Mesenteric fat pad (tissue), 1 donor: Measurements from ENCODE around the gene ERGIC2. TPM values are rescaled to one million over a fixed set of nuclear protein-coding genes. Genes with fewer than 3 reads are reported as not detected.

Experiments used
- DNase-seq: peaks from one replicate; pipeline ENCODE4 v3.0.0-alpha.2; 2020; ENCODE audit warnings: low spot score
- total RNA-seq: library from RNA; stranded (reverse); fragmentation: NEBNext Ultra II Directional; extraction: Animal tissue kit (Norgen Biotek cat#: 25700); gene quantifications from one replicate; pipeline ENCODE4 v1.2.1, GENCODE V29; 2021
- donor health status: DM: yes; HTN: yes; CAD: no.

Gene ERGIC2
- total RNA-seq, 1 donor from 2014 or later: 94.4 TPM

- DNase-seq: no peak
Observed at GRCh38 chr12:29376118-29376517, 4.9 kb downstream of the ERGIC2 start.

GRCh38 chr12:29374913-29375312, 6.1 kb downstream of the ERGIC2 start:
- no peak for DNase-seq

GRCh38 chr12:29374012-29374411, 7.0 kb downstream of the ERGIC2 start:
- DNase-seq: no peak

GRCh38 chr12:29365091-29365490, 15.9 kb downstream of the ERGIC2 start:
- DNase-seq: no peak

GRCh38 chr12:29354954-29355353, 26.0 kb downstream of the ERGIC2 start:
- no peak for DNase-seq

- no peak for DNase-seq
Observed at GRCh38 chr12:29350080-29350479, 30.9 kb downstream of the ERGIC2 start.

- no peak for DNase-seq
Observed at GRCh38 chr12:29346769-29347421, 34.1 kb downstream of the ERGIC2 start.

- no peak for DNase-seq
Observed at GRCh38 chr12:29343022-29343799, 37.8 kb downstream of the ERGIC2 start.

GRCh38 chr12:29337325-29337724, 43.6 kb downstream of the ERGIC2 start:
- no peak for DNase-seq

- no peak for DNase-seq
Observed at GRCh38 chr12:29334937-29335336, 46.0 kb downstream of the ERGIC2 start.

- no peak for DNase-seq
Observed at GRCh38 chr12:29333178-29333577, 47.8 kb downstream of the ERGIC2 start.

GRCh38 chr12:29329411-29329810, 51.6 kb downstream of the ERGIC2 start:
- DNase-seq: no peak

GRCh38 chr12:29322157-29322556, 58.8 kb downstream of the ERGIC2 start:
- DNase-seq: no peak

- no peak for DNase-seq
Observed at GRCh38 chr12:29320295-29321085, 60.5 kb downstream of the ERGIC2 start.

GRCh38 chr12:29317556-29318363, 63.2 kb downstream of the ERGIC2 start:
- no peak for DNase-seq

- DNase-seq: no peak
Observed at GRCh38 chr12:29316752-29317151, 64.2 kb downstream of the ERGIC2 start.

- no peak for DNase-seq
Observed at GRCh38 chr12:29314416-29314815, 66.6 kb downstream of the ERGIC2 start.

- DNase-seq: no peak
Observed at GRCh38 chr12:29310899-29311298, 70.1 kb downstream of the ERGIC2 start.

GRCh38 chr12:29309320-29309902, 71.6 kb downstream of the ERGIC2 start:
- DNase-seq: no peak

- no peak for DNase-seq
Observed at GRCh38 chr12:29306682-29307081, 74.3 kb downstream of the ERGIC2 start.

- DNase-seq: no peak
Observed at GRCh38 chr12:29306266-29306665, 74.7 kb downstream of the ERGIC2 start.
